ENCODE results near the gene NELFE.
"Not testable (repeated sequence)": the region's sequence is repeated elsewhere in the genome, so short reads cannot be mapped to it uniquely, and the experiment has no call there.

NELFE gene

GRCh38 chr6:31943742-31944141 lies 15.0 kb downstream of the NELFE start:
- DNase-seq: no peak
- H3K27me3 Mint-ChIP-seq (ENCODE audit: low read depth, poor library complexity): peaks cover 18% of the 10 kb centered on the region
- H3K36me3 Mint-ChIP-seq (ENCODE audit: low read depth): no peaks in the 10 kb centered on the region
- no peaks in the 10 kb centered on the region for H3K9me3 Mint-ChIP-seq
- TF ChIP-seq CTCF (IDR thresholded peaks at IDR 0.05): no peak
- no peak overlapping the region for H3K4me3 Mint-ChIP-seq
- H3K4me1 Mint-ChIP-seq: peaks cover 34% of the 10 kb centered on the region
- no peak overlapping the region for H3K27ac Mint-ChIP-seq

GRCh38 chr6:31940256-31940664 lies 18.5 kb downstream of the NELFE start:
- H3K9me3 Mint-ChIP-seq: no peaks in the 10 kb centered on the region
- DNase-seq: no peak
- no peak overlapping the region for H3K27ac Mint-ChIP-seq
- no peak for TF ChIP-seq CTCF (IDR thresholded peaks at IDR 0.05)
- no peak overlapping the region for H3K4me3 Mint-ChIP-seq
- H3K36me3 Mint-ChIP-seq (ENCODE audit: low read depth): no peaks in the 10 kb centered on the region
- peaks cover 22% of the 10 kb centered on the region for H3K4me1 Mint-ChIP-seq
- peaks cover 17% of the 10 kb centered on the region for H3K27me3 Mint-ChIP-seq (ENCODE audit: low read depth, poor library complexity)

GRCh38 chr6:31935823-31936222 lies 22.9 kb downstream of the NELFE start:
- Mint-ChIP-seq H3K4me3 (no peak overlapping the region), H3K36me3 (ENCODE audit: low read depth) (no peaks in the 10 kb centered on the region), H3K27ac (no peak overlapping the region), H3K27me3 (ENCODE audit: low read depth, poor library complexity) (peaks cover 11% of the 10 kb centered on the region), H3K9me3 (peaks cover 12% of the 10 kb centered on the region), H3K4me1 (peaks cover 9% of the 10 kb centered on the region)
- DNase-seq: no peak
- TF ChIP-seq CTCF (IDR thresholded peaks at IDR 0.05): no peak

GRCh38 chr6:31935021-31935420 lies 23.8 kb downstream of the NELFE start:
- DNase-seq: no peak
- H3K9me3 Mint-ChIP-seq: peaks cover 14% of the 10 kb centered on the region
- no peak overlapping the region for H3K27ac Mint-ChIP-seq
- peaks cover under 1% of the 10 kb centered on the region for H3K4me1 Mint-ChIP-seq
- H3K27me3 Mint-ChIP-seq (ENCODE audit: low read depth, poor library complexity): peaks cover 11% of the 10 kb centered on the region
- no peak overlapping the region for H3K4me3 Mint-ChIP-seq
- H3K36me3 Mint-ChIP-seq (ENCODE audit: low read depth): no peaks in the 10 kb centered on the region
- TF ChIP-seq CTCF (IDR thresholded peaks at IDR 0.05): no peak

GRCh38 chr6:31933537-31933936 lies 25.2 kb downstream of the NELFE start:
- no peak for DNase-seq
- Mint-ChIP-seq H3K27ac (no peak overlapping the region), H3K4me3 (no peak overlapping the region), H3K27me3 (ENCODE audit: low read depth, poor library complexity) (peaks cover 12% of the 10 kb centered on the region), H3K4me1 (no peaks in the 10 kb centered on the region), H3K36me3 (ENCODE audit: low read depth) (no peaks in the 10 kb centered on the region), H3K9me3 (peaks cover 14% of the 10 kb centered on the region)
- TF ChIP-seq CTCF (IDR thresholded peaks at IDR 0.05): no peak

GRCh38 chr6:31932137-31932536 lies 26.6 kb downstream of the NELFE start:
- H3K36me3 Mint-ChIP-seq (ENCODE audit: low read depth); H3K4me3 Mint-ChIP-seq; DNase-seq; H3K27ac Mint-ChIP-seq: not testable (repeated sequence)
- H3K4me1 Mint-ChIP-seq: peaks cover 11% of the 10 kb centered on the region
- peaks cover 14% of the 10 kb centered on the region for H3K9me3 Mint-ChIP-seq
- H3K27me3 Mint-ChIP-seq (ENCODE audit: low read depth, poor library complexity): peaks cover 13% of the 10 kb centered on the region
